SJSA1 (cell line): ENCODE measurements around the gene GIPC3. TPM values are rescaled to one million over a fixed set of nuclear protein-coding genes. Genes with fewer than 3 reads are reported as not detected.
"Not testable (repeated sequence)": the region's sequence is repeated elsewhere in the genome, so short reads cannot be mapped to it uniquely, and the experiment has no call there.

Source experiments
- DNase-seq, 2 experiments: peaks; one replicate each; pipeline ENCODE4 v3.0.0-alpha.2; 2015 to 2020; ENCODE audit warnings: low spot score in 2 of 2, low read depth in 1 of 2
- H3K27ac ChIP-seq: fragments of 250-450 bp; sonication (Bioruptor Pico); 2 replicates; pipeline ENCODE4 v1.5.1; 2020; ENCODE audit warnings: mild to moderate bottlenecking, moderate library complexity
- H3K27me3 ChIP-seq: fragments of 250-450 bp; sonication (Bioruptor Pico); replicated peaks from 2 replicates; pipeline ENCODE4 v1.5.1; 2020; ENCODE audit warnings: mild to moderate bottlenecking, moderate library complexity
- H3K36me3 ChIP-seq: fragments of 250-450 bp; sonication (Bioruptor Pico); 2 replicates; pipeline ENCODE4 v1.5.1; 2020; ENCODE audit warnings: mild to moderate bottlenecking
- H3K4me1 ChIP-seq: fragments of 250-450 bp; sonication (Bioruptor Pico); replicated peaks from 2 replicates; pipeline ENCODE4 v1.6.1; 2021; ENCODE audit warnings: mild to moderate bottlenecking
- H3K4me3 ChIP-seq: fragments of 250-450 bp; sonication (Bioruptor Pico); 2 replicates; pipeline ENCODE4 v1.5.1; 2020; ENCODE audit warnings: mild to moderate bottlenecking
- H3K9me3 ChIP-seq: fragments of 250-450 bp; sonication (Bioruptor Pico); replicated peaks from 2 replicates; pipeline ENCODE4 v1.5.1; 2020; ENCODE audit warnings: mild to moderate bottlenecking
- total RNA-seq: library from RNA; depleted of rRNA; stranded (reverse); fragments of >200 nt; shearing (Covaris generic); gene quantifications from 2 replicates; pipeline ENCODE4 v1.2.3, GENCODE V29; 2014

Gene GIPC3
- total RNA-seq, 1 experiment from 2014 or later = 13.1 TPM

GRCh38 chr19:3575949-3576673 is 9.2 kb upstream of the GIPC3 start:
- Histone ChIP-seq H3K27ac (no peak overlapping the region), H3K36me3 (peaks cover 54% of the 10 kb centered on the region), H3K27me3 (no peaks in the 10 kb centered on the region), H3K4me3 (no peak overlapping the region), H3K4me1 (peaks cover 42% of the 10 kb centered on the region), H3K9me3 (no peaks in the 10 kb centered on the region)
- no peak for DNase-seq

DNA sequence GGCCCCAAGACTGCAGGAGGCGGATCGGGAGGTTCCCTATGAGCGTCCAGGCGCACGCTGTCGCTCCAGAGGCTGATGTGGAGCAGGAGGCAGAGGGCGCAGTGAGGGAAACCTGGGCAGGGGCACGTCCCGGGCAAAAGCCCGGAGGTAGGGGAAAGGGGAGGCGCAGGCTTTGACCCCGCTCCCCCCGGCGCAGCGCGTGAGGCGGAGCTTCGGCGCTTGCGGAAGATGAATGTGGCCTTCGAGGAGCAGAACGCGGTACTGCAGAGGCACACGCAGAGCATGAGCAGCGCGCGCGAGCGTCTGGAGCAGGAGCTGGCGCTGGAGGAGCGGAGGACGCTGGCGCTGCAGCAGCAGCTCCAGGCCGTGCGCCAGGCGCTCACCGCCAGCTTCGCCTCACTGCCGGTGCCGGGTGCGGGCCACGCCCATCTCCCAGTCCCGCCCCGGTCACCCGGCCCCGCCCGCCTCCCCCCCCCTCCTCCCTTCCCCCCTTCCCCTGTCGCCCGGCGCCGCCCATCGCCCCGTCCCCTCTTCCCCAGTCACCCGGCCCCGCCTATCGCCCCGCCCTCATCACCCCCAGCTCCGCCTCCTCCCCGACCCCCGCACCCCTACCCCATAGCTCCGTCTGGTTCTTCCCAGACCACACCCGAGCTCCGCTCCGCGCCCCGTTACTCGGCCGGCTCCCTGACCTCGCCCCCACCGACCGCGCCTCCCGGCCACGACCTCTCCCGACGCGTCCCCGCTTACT is 8.4 kb upstream of the GIPC3 start:
- H3K27ac ChIP-seq = no peak overlapping the region
- H3K4me1 ChIP-seq = peaks cover 49% of the 10 kb centered on the region
- no peak for DNase-seq
- H3K9me3 ChIP-seq = no peaks in the 10 kb centered on the region
- H3K36me3 ChIP-seq = peaks cover 52% of the 10 kb centered on the region
- H3K27me3 ChIP-seq = no peaks in the 10 kb centered on the region
- no peak overlapping the region for H3K4me3 ChIP-seq

DNA sequence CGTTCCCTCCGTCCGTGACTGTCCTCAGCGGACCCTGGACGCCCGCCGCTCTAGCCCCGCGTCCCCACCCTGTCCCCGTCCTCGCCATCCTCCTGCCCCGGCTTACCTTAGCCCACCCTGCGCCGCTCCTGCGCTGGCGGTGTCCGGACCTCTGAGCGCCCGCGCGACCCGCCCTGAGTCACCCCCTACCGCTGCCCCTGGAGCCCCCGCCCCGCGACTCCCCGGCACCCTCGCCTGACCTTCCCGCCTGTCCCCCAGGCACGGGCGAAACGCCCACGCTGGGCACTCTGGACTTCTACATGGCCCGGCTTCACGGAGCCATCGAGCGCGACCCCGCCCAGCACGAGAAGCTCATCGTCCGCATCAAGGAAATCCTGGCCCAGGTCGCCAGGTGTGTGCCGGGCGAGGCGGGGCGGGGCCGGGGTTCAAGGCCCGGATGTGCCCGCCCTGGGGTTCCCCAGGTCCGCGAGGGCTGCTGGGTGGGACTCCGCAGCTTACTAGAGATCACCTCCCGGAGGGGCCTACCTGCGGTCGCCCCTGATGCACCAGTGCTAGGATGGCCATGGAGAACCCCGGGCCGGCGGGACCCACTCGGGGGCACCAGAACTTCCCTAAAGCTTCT is 7.4 kb upstream of the GIPC3 start:
- Histone ChIP-seq H3K27me3 (no peaks in the 10 kb centered on the region), H3K36me3 (peaks cover 52% of the 10 kb centered on the region), H3K9me3 (no peaks in the 10 kb centered on the region), H3K27ac (no peak overlapping the region), H3K4me1 (peaks cover 48% of the 10 kb centered on the region), H3K4me3 (no peak overlapping the region)
- no peak for DNase-seq

GRCh38 chr19:3578390-3578789 is 6.9 kb upstream of the GIPC3 start:
- no peak for DNase-seq
- Histone ChIP-seq H3K4me1 (peaks cover 48% of the 10 kb centered on the region), H3K27me3 (no peaks in the 10 kb centered on the region), H3K9me3 (no peaks in the 10 kb centered on the region), H3K27ac (peak overlapping the region; percentile 97), H3K36me3 (peaks cover 47% of the 10 kb centered on the region), H3K4me3 (no peak overlapping the region)

- peak; percentile 91 to 92 for DNase-seq
These were observed 4.9 kb upstream of the GIPC3 start for GRCh38 chr19:3580156-3580934.

GRCh38 chr19:3581792-3582191 is 3.5 kb upstream of the GIPC3 start:
- peaks cover 62% of the 10 kb centered on the region for H3K4me1 ChIP-seq
- not testable (repeated sequence) for H3K27me3 ChIP-seq, DNase-seq, H3K4me3 ChIP-seq, H3K9me3 ChIP-seq
- H3K36me3 ChIP-seq = peaks cover 16% of the 10 kb centered on the region
- H3K27ac ChIP-seq = peak overlapping the region; percentile 24; the same call in 1 of the 2 replicates

More at GRCh38 chr19:3580156-3580934, 4.9 kb upstream of the GIPC3 start:
- H3K4me1 ChIP-seq = peaks cover 53% of the 10 kb centered on the region
- H3K9me3 ChIP-seq = no peaks in the 10 kb centered on the region
- H3K27ac ChIP-seq = peak overlapping the region; percentile 97
- peaks cover 29% of the 10 kb centered on the region for H3K36me3 ChIP-seq
- no peak overlapping the region for H3K4me3 ChIP-seq
- no peaks in the 10 kb centered on the region for H3K27me3 ChIP-seq

- not testable (repeated sequence) for H3K4me3 ChIP-seq, H3K9me3 ChIP-seq, DNase-seq, H3K27ac ChIP-seq, H3K27me3 ChIP-seq, H3K36me3 ChIP-seq
- H3K4me1 ChIP-seq = peaks cover 47% of the 10 kb centered on the region
These were observed 1.1 kb upstream of the GIPC3 start for GRCh38 chr19:3584036-3584802.

- Histone ChIP-seq H3K27me3 (no peaks in the 10 kb centered on the region), H3K4me1 (peaks cover 28% of the 10 kb centered on the region), H3K27ac (peak overlapping the region; percentile 71), H3K4me3 (peak overlapping the region; percentile 57), H3K9me3 (peaks cover 2% of the 10 kb centered on the region; the same call in 1 of the 2 replicates), H3K36me3 (peaks cover 10% of the 10 kb centered on the region)
- DNase-seq = peak in 1 of 2 experiments; percentile 54
These were observed 899 bp downstream of the GIPC3 start for GRCh38 chr19:3586127-3586626.

GRCh38 chr19:3586707-3587346 is 1.5 kb downstream of the GIPC3 start:
- peaks cover 17% of the 10 kb centered on the region for H3K36me3 ChIP-seq
- H3K27ac ChIP-seq = no peak overlapping the region
- H3K4me3 ChIP-seq = no peak overlapping the region
- H3K27me3 ChIP-seq = no peaks in the 10 kb centered on the region
- peaks cover 21% of the 10 kb centered on the region for H3K4me1 ChIP-seq
- H3K9me3 ChIP-seq = peaks cover 2% of the 10 kb centered on the region; the same call in 1 of the 2 replicates
- DNase-seq = peak in 1 of 2 experiments; percentile 40

- DNase-seq = no peak
- Histone ChIP-seq H3K36me3 (peaks cover 21% of the 10 kb centered on the region), H3K4me1 (peaks cover 15% of the 10 kb centered on the region), H3K27ac (no peak overlapping the region), H3K9me3 (peaks cover 2% of the 10 kb centered on the region; the same call in 1 of the 2 replicates), H3K27me3 (no peaks in the 10 kb centered on the region), H3K4me3 (no peak overlapping the region)
These were observed 4.2 kb downstream of the GIPC3 start for GRCh38 chr19:3589439-3589838.

GRCh38 chr19:3589949-3590348 is 4.7 kb downstream of the GIPC3 start:
- Histone ChIP-seq H3K9me3 (peaks cover 2% of the 10 kb centered on the region; the same call in 1 of the 2 replicates), H3K4me1 (peaks cover 13% of the 10 kb centered on the region), H3K27ac (no peak overlapping the region), H3K4me3 (no peak overlapping the region), H3K36me3 (peaks cover 21% of the 10 kb centered on the region), H3K27me3 (no peaks in the 10 kb centered on the region)
- peak in 1 of 2 experiments; percentile 46 for DNase-seq

DNA sequence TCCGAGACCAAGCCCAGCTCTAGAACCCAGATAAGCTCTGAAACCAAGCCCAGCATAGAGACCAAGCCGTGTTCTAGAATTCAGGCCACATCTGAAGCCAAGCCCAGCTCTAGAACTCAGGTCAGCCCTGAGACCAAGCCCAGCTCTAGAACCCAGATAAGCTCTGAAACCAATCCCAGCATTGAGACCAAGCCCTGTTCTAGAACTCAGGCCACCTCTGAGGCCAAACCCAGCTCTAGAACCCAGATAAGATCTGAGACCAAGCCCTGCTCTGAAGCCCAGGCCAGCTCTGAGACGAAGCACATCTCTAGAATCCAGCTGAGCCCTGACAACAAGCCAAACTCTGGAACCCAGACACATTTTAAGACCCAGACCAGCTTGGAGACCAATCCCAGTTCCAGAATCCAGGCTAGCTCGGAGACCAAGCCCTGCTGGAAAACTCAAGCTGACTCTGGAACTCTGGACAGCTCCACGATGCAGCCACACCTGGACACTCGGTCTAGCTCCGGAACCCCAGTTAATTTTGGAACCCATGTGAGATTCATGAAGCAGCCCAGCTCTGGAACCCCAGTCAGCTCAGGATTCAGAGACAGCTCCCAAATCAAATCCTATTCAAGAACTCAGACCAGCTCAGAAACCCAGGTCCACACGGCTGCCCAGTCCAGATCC is 5.8 kb downstream of the GIPC3 start:
- Histone ChIP-seq H3K27me3 (no peaks in the 10 kb centered on the region), H3K27ac (no peak overlapping the region), H3K4me1 (peaks cover 2% of the 10 kb centered on the region; the same call in 1 of the 2 replicates), H3K9me3 (no peaks in the 10 kb centered on the region), H3K4me3 (no peak overlapping the region), H3K36me3 (peaks cover 21% of the 10 kb centered on the region)
- DNase-seq = no peak
